ENCODE results near the gene NCAM1.

The NCAM1 gene

DNA sequence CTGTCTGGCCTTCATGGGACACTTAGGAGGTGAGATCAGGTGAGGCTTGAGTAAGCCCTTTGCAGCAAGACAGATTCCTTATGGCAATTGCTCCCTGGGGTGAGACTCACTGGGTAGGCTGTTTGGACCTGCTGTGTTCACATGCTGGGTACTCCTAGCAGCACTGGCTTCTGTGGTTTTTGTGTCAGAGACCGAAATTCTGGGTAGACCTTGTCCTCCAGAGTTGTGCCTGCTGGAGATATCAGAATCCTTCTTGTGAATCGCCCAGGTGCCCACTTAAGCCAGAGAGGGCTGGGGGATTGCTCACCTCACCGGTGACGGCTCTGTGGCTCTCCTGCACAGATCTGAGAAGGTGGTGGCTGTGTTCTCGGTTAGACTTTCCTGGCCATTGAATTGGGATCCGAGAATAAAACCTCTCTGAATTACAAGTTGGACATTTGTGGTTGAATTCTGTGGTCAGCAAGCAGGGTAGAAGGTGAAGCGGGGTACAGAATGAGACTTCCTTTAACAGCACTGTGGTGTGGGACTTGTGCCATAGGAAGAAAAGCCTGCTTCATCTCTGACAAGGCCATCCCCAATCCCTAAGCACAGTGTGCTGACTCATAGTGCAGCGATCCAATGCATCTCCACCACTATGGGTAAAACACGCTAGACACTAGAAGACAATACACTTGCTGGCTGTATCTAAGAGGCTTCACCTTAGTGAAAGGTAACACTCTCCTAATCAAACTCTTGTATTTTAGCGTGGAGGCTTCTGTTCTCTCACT lies 300.7 kb downstream of the NCAM1 start:
- no peak for DNase-seq

DNA sequence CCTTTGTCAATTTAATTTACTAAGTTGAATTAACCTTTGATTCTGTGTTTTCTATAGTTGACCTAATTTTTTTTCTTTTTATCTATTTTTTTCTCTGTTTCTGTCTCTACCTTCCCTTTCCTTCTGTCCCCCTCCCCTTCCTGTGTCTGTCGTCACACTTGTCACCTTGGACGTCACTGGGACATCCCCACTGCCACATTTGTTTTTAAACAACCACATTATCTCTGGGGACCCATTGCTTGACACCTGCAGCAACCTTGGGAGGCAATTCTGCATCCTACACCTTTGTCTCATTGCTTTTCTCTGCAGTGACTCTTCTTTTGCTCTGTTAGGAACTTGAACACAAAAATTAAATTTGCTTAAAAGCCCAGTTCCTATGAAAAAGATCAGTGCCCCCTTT lies 301.4 kb downstream of the NCAM1 start:
- DNase-seq = no peak

DNA sequence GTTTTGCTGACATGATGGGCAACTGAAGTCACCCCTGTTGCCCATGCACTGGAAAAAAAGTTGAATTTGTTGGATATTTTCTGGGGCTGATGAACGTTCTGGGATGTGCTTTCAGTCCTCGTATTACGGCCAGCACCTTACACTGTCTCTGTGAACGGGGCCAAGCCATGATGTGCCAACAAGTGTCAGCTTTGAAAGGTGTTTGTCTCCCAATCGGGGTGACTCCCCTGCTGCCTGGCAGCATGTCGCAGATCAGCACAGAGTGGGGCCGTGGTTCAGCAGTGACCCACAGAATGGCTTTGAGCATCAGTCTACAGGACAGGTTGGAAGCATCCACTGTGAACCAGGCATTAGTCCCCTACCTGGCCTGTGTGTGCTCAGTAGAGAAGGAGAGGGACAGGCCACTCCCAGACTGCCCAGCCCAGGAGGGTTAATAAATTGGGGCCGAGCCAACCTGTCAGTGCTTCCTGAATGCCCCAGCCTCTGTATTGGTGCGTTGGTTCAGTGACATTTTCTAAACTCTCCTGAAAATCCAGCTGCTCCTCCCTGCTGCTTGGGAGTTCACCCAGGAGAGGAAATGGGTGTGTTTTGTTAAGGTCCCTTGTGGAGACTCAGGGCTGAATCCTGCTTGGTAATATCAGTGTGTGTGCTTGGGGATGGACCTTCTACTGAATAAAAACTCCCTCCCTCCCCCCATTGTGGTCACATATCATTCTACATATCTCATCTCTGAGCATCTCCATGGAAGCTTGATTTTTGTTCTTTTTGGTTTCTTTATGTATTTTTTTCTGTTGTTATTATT lies 302.4 kb downstream of the NCAM1 start:
- DNase-seq = no peak

DNA sequence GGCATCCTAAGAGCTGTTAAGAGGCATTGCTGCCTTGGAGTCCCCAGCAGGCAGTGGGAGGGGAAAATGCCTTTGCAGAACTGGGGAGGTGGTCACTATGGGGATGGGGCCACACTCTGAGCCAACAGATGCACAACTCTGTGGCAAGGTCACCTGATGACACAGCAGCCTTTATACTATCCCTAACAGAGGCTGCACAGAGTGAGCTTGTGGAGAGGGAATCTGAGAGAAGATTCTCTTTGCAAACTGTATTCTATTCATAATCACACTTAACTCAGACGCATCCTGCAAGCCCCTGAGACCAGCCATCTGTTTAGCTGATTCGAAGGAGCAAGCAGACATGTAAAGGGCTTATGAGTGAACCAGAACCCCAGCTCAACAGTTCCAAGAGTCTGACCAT lies 304.1 kb downstream of the NCAM1 start:
- no peak for DNase-seq

DNA sequence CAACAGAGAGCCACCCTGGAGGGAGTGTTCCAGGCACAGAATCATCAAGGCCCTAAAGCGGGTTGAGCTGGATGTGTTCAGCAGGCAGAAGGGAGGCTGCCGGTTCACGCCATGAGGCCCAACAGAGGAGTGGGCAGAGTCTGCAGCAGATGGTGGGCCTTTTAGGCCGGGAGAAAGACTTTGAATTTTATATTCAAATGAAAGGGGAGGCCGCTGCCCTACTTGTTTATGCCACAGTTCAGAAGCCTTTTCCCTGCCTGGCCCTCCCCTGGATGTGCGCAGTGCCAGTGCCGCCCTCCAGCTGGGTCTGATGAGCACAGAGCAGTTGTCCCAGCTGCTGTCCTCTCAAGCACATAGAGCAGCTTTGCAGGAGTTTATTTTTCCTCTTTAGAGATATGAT lies 306.3 kb downstream of the NCAM1 start:
- DNase-seq = no peak

DNA sequence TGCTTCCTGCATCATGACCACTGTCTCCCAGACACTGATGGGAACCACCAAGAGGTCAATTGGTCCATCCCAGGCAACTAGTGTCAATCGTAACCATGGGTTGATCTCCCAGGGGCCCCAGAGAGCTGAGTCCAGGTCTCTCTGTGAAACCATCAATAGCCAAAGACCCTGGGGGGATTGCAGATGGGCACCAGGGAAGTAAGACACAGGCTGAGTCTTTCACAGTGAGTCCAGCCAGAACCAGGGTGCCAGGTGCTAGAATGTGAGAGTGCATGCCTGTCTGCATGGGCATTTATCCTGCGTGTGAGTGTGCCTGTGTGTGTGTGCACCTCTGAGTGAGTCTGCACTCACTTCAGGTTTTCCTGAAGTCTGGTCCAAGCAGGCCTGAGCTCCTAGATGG lies 307.9 kb downstream of the NCAM1 start:
- no peak for DNase-seq

DNA sequence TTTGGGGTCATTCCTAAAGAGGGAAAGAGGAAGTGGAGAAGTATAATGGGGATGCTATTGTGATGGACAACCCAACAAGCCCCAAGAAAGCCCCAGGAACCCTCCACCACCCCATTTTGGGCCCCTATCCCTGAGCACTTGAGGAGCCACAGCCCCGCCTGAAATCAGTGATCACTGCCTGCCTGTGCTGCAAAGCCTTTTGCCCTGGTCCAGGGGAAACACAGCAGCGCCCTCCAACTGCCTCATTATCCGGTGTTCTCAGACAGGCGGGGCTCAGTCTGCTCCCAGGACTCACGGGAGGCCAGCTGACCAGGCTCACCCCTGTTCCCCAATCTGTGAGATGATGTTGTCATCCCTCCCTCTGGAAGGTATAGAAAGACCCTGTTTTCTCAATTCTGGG lies 308.4 kb downstream of the NCAM1 start:
- no peak for DNase-seq

DNA sequence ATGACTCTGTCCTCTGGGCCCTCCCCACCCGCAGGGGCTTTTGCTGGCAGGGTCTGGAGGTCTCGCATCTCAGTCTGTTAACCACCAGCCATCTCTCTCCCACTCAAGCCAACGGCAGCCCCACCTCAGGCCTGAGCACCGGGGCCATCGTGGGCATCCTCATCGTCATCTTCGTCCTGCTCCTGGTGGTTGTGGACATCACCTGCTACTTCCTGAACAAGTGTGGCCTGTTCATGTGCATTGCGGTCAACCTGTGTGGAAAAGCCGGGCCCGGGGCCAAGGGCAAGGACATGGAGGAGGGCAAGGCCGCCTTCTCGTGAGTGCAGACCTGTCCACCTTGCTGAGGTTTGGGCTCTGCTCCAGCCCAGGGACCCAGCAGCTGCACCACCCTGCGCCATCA lies 308.9 kb downstream of the NCAM1 start:
- DNase-seq = no peak

DNA sequence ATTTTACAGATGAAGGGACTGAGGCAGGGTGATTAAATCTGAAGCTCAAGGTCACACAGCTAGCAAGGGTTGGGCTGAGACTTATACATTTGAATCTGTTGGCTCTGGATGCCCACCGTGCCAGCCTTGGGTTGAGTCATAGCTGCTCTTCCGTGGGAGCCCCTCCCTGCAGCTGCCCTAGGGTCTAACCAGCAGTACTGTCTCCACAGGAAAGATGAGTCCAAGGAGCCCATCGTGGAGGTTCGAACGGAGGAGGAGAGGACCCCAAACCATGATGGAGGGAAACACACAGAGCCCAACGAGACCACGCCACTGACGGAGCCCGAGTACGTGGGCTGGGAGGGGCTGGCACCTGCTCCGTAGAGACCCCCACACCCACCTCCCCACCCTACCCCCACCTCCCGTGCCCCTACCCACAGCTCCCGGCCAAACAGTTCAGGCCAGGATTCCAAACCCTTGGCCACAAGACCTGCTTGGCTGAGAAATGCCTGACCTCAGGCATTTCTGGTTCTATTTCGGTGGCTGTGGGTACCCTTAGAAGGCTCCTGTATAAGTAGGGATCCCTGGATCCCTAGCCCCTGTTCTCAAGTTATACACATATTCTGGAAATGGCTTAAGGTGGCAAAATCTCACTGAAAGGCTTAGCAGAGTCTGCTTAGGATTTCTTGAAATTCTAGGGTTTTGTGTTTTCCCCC lies 310.5 kb downstream of the NCAM1 start:
- no peak for DNase-seq

DNA sequence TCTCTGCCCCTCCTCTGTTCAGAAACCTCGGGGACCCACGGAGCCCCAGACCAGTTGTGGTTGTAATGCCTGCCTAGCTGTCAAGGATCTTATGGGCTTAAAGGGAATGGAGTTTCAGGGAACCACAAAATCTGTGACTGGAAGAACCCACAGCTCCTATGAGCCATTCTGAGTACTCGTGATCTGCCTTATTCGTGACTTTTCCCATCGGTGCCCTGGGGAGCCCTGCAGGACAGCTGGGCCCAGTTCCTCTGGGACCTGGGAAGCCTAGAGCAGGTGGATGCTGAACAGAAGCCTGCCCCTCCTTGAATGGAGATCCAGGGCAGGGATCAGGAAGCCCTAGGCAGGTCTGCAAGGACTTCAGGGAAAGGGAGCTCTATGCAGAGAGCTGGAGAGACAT lies 311.1 kb downstream of the NCAM1 start:
- no peak for DNase-seq

DNA sequence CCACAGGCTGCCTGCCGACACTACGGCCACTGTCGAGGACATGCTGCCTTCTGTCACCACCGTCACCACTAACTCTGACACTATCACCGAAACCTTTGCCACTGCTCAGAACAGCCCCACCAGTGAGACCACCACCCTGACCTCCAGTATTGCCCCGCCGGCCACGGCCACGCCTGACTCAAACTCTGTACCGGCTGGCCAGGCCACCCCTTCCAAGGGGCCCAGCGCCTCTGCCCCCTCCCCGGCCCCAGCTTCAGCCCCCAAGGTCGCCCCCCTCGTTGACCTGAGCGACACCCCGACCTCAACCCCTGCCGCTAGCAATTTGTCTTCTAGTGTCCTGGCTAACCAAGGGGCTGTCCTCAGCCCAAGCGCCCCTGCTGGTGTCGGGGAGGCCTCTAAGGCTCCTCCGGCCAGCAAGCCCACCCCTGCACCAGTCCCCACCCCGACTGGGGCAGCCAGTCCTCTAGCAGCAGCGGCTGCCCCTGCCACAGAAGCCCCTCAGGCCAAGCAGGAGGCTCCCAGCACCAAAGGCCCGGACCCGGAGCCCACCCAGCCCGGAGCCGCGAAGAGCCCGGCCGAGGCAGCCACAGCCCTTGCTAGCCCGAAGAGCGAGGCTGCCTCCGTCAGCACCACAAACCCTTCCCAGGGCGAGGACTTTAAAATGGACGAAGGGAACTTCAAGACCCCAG lies 311.9 kb downstream of the NCAM1 start:
- no peak for DNase-seq

DNA sequence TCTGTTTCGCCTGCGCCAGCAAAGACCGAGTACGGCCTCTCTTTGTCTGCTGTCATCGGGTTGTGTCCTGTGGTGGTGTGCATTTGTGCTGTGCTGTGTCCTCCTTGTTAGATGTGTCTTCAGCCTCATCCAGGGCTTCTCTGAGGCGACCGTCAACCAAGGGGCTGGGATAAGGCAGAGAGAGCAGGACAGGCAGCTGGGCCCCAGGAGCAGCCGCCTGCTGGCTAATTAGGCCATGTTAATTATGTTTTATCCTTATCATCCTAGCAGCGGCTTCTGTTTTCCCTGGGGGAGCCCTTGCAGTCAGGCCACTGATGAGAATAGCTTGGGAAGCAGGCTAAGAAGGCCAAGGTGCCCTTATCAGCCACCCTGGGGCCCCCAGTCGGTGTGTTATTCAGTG lies 312.5 kb downstream of the NCAM1 start:
- no peak for DNase-seq

DNA sequence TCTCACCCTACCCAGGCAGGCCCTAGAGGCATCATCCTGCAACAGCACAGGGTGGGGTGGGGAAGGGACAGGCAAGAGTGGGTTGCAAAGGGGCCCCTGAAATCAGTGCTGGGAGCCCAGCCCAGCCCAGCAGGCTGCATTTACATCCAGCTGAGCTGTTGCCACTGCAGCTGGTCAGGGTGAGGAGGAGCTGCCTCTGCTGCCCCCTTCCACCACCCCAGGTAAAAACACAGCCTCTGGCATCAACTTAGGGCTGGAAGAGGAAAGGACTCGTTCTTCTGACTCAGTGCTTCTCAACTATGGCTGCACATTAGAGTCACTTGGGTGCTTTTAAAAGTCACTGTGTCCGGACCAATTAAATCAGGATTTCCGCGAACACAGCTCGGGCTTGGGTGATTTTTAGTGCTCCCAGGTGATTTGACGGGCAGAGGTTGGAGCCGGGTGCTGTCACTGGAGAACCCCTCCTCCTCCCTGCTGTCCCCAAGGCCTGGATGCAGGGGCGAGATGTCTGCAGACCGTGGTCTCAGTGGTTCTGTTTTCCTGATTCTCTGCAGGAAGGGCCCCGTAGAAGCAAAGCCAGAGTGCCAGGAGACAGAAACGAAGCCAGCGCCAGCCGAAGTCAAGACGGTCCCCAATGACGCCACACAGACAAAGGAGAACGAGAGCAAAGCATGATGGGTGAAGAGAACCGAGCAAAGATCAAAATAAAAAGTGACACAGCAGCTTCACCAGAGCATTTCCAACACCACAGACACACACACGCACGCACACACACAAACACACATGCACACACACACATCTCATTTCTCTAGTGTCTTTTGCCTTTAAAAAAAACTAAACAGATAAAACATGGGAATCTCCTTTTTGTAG lies 313.7 kb downstream of the NCAM1 start:
- no peak for DNase-seq

DNA sequence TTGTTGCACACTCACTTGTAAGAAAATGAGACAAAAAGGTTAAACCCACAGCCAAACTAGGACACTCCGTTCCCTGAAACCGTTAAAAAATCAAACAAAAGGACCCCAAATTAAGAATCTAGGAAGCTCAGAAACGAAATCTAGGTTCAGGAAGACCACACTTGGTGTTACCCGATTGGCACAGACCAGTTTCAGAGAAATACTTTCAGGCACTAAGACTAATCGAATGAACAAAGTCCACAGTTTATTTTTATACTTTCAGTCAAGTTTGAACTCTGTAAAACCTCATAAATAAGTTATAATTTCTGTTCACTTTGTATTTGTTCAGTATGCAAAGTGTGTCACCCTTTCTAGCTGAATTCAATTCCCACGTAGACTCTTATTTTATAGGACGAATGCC lies 314.4 kb downstream of the NCAM1 start:
- no peak for DNase-seq

DNA sequence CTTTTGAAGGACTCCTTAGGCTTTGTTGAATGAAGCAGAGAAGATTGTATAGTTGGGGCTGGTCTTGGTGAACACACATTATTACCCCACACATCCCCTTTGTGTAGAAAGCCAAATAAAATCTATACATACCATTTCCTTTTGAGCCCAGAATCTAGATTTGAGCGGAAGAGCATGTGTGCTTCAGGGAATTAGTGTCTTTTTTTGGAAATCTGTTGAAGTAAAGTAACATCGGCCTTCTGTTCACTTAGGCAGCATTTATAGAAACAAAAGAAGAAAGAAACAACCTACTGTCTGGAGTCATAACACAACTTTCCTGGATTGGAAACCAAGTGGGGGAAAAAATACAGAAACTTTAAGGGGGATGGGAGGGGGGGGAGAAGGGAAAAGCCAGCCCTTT lies 315.2 kb downstream of the NCAM1 start:
- DNase-seq = no peak

DNA sequence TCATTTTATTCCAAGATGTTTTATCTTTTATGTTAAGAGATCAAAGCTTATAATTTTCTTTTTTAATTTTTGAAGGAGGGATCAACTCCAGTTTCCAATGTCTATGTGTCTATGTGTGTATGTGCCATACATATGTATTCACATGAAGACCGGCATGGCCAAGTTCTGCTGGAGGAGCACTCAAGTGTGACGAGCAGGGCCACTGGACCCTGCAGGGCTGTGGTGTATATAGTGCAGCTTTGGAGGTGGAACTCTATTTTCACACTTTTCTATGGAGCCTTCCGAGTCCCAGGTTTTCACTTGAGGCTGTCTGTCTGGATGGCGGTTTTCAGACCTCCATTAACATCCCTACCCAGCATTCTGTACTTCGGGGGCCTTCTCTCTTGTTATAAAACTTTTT lies 316.7 kb downstream of the NCAM1 start:
- no peak for DNase-seq

DNA sequence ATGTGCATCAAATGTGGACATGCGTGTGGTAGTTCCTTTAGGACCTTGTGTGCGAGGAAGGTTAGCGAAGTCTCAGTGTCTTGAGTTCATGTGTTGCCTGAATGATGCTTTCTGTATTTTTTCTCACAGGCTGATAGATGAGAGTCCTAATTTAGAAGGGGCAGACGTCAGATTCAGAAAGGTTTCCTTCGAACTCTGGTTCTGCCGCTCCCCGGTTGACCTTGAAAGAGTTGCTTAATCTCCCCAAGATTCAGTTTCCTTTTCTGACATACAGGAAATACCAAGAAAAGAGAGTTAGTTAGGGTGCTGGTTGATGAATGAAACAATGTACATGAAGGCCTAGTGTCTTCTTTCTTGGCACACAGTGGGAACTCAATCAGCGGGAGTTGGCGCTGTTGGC lies 317.3 kb downstream of the NCAM1 start:
- DNase-seq = no peak

DNA sequence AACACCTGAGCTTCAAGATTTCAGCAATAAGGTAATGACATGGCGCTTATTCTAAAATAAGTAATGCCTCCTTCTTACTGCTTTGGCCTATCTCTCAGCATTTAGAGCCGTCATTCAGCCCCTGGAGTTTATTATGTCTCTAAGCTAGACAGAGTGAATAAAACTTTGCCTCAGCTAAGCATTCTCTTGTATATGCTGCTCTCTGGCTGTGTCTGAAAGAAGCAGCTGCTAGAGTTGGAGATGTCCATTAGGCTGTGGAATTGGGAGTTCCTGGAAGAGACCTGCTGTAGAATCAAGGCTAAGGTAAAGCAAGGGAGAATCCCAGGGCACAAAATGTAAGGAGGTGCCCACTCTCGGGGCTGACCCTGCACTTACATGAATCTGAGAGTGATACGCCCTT lies 317.7 kb downstream of the NCAM1 start:
- no peak for DNase-seq

DNA sequence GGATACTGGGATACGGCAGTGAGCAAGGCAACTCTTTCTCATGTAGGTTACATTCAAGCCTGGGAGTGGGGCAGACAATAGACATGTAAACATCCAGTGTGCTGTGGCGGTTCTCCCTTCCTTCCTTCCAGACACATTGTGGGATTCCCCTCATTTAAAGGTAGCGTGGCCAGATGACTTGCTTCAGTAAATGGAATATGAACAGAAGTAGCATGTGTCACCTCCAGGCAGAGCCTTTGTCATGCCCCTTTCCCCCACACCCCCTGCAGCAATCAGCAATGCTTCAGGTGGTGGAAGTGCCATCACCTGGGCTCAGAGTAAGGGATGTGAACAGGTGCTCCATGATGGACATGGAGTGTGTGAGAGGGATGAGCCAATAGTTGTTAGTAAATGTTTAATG lies 318.4 kb downstream of the NCAM1 start:
- no peak for DNase-seq

DNA sequence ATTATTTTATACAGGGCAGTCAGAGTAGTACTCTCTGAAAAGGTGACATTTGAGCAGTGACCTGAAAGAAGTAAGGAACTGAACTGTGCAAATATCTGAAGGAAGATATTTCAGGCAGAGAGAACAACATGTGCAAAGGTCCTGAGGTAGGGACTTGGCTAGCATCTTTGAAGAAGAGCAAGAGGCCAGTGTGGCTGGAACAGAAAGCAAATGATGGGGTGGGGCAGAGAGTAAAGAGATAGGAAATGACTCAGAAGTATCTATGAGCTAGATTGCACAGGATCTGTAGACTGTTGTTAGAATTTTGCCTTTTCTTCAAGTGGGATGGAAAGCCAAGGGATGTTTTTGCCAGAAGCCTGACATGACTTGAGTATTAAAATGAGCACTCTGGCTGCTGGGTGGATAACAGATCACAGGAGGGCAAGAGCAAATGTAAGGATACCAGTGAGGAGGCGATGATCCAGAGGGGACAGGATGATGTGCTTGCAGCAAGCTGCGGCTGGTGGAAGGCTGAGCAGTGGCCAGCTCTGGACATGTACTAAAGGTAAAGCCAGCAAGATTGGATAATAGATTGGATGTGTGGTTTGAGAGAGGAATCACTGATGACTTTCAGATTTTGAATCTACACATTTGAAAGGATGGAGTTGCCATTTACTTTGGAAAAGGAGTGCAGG lies 320.0 kb downstream of the NCAM1 start:
- DNase-seq = no peak

DNA sequence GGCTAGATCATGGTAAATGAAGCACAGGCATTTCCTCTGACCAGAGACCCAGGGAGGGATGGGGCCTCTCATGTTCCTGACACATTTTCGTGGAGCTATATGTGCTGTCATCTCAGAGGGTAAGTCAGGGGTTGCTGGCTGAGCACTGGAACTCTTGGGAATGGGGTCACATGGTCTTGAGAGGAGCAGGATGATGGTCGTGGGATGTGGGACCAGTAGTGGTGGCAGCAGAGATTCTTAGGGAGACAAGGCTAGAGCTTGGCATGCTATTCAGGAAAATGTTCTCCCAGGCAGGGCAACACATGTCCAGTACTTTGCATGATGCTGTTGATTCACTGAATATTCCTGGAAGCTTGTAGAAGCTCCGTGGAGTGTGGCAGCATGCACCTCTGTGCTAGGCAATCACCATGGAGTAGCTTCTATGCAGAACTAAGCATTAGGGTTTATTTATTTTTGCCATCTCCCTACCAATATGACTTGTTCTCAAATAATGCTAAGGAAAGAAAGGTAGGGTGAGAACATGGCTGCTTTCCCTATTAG lies 321.7 kb downstream of the NCAM1 start:
- no peak for DNase-seq

DNA sequence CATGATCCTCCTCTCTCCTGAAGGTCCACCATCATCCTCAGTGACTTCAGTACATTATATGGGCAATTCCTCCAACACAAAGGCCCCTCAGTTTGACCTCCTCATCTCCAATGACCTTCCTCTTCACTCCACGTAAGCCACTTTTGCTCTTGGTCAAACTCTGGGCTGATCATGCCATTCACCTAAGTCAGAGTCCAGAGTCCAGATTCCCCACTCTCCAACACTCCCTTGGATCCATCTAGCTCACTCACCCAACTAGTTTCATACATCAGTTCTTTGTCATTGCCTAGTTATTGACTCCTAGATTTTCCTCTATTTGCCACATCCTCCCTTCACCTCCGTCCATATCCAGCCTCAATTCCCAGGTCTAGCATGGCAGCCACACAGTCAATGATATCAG lies 322.7 kb downstream of the NCAM1 start:
- DNase-seq = no peak

Measured in activated CD4-positive, alpha-beta T cell treated with anti-CD3 and anti-CD28 coated beads for 1 hour (primary cell).